HFFc6 (cell line): ENCODE measurements around the gene TMEM120B. TPM values are rescaled to one million over a fixed set of nuclear protein-coding genes. Genes with fewer than 3 reads are reported as not detected.
A peak's percentile ranks its signal among the peaks of the same experiment; 100 is the strongest.

ENCODE experiments used
- DNase-seq: peaks from one replicate; pipeline ENCODE4 v3.0.0-alpha.2; 2018
- H3K27ac Mint-ChIP-seq: 2 replicates; pipeline ENCODE4 v1.8.0; 2020; ENCODE audit warnings: mild to moderate bottlenecking, mixed read lengths
- H3K27me3 Mint-ChIP-seq: 2 replicates; pipeline ENCODE4 v1.8.0; 2021; ENCODE audit warnings: mild to moderate bottlenecking, moderate library complexity, mixed read lengths; ENCODE audit not compliant: insufficient read depth
- H3K36me3 Mint-ChIP-seq: 2 replicates; pipeline ENCODE4 v1.8.0; 2021; ENCODE audit warnings: low read depth, mixed read lengths
- H3K4me1 Mint-ChIP-seq: 2 replicates; pipeline ENCODE4 v1.8.0; 2020; ENCODE audit warnings: low read depth, mixed read lengths
- H3K4me3 Mint-ChIP-seq: 2 replicates; pipeline ENCODE4 v1.8.0; 2020; ENCODE audit warnings: mild to moderate bottlenecking, moderate library complexity, mixed read lengths
- H3K9me3 Mint-ChIP-seq: 2 replicates; pipeline ENCODE4 v1.8.0; 2020; ENCODE audit warnings: mild to moderate bottlenecking, mixed read lengths
- CTCF ChIP-seq: fragments of 200-600 bp; sonication (generic); IDR thresholded peaks from 2 replicates; pipeline ENCODE4 v1.5.0; 2021; ENCODE audit warnings: antibody characterized with exemption, mild to moderate bottlenecking
- total RNA-seq, 6 experiments: library from RNA; stranded (reverse); fragmentation: NEBNext Ultra II Directional; extraction: Animal tissue kit (Norgen Biotek cat#: 25700); gene quantifications; 2 replicates in 1 of 6; 3 replicates in 5 of 6; pipeline ENCODE4 v1.2.3, GENCODE V29; 2021

The TMEM120B gene
- total RNA-seq, 6 experiments from 2014 or later = 9.7 to 13.8 (median 12.6) TPM

- H3K4me1 Mint-ChIP-seq = peaks cover 14% of the 10 kb centered on the region
- peaks cover 10% of the 10 kb centered on the region; the same call in 1 of the 2 replicates for H3K36me3 Mint-ChIP-seq
Observed at GRCh38 chr12:121748571-121749265, 36.2 kb downstream of the TMEM120B start.

GRCh38 chr12:121749267-121749666, 36.7 kb downstream of the TMEM120B start:
- Mint-ChIP-seq H3K4me1 (peaks cover 14% of the 10 kb centered on the region), H3K36me3 (peaks cover 8% of the 10 kb centered on the region; the same call in 1 of the 2 replicates), H3K9me3 (no peaks in the 10 kb centered on the region), H3K4me3 (no peak overlapping the region; the same call in 1 of the 2 replicates), H3K27me3 (peaks cover 3% of the 10 kb centered on the region; the same call in 1 of the 2 replicates), H3K27ac (peak overlapping the region; percentile 92)
- no peak for TF ChIP-seq CTCF
- no peak for DNase-seq

More at GRCh38 chr12:121748571-121749265, 36.2 kb downstream of the TMEM120B start:
- DNase-seq = peak; percentile 84
- Mint-ChIP-seq H3K4me3 (peak overlapping the region; percentile 13; the same call in 1 of the 2 replicates), H3K27me3 (peaks cover 3% of the 10 kb centered on the region; the same call in 1 of the 2 replicates), H3K9me3 (no peaks in the 10 kb centered on the region), H3K27ac (peak overlapping the region; percentile 92)
- no peak for TF ChIP-seq CTCF

DNA sequence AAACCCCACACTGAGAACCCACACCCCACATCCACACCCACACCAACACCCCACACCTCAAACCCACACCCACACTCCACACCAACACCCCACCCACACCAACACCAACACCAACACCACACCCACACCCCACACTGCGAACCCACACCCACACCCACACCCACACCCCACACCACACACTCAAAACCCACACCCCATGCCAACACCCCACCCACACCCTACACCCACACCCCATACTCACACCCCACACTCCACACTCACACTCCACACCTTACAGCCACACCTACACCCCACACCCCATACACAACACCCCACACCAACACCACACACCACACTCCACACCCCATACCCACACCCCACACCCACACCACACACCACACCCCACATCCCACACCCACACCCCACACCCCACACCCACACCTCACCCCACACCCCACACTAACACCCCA, 38.0 kb downstream of the TMEM120B start:
- Mint-ChIP-seq H3K4me1 (peaks cover 14% of the 10 kb centered on the region), H3K4me3 (no peak overlapping the region), H3K36me3 (peaks cover 4% of the 10 kb centered on the region; the same call in 1 of the 2 replicates), H3K9me3 (no peaks in the 10 kb centered on the region), H3K27me3 (peaks cover 4% of the 10 kb centered on the region; the same call in 1 of the 2 replicates), H3K27ac (no peak overlapping the region)
- TF ChIP-seq CTCF = no peak
- no peak for DNase-seq

DNA sequence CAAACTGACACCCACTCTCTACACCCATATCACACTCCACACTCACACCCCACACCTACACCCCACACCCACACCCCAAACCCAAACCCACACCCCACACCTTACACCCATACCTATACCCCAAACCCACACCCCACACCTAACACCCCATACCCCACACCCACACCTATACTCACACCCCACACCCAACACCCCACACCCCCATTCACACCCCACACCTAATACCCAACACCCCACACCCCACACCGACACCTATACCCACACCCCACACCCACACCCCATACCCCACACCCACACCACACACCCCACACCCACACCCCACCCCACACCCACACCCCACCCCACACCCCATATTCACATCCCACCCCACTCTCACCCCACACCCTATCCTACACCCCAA, 38.5 kb downstream of the TMEM120B start:
- no peak for TF ChIP-seq CTCF
- H3K27ac Mint-ChIP-seq = no peak overlapping the region
- no peaks in the 10 kb centered on the region for H3K9me3 Mint-ChIP-seq
- H3K4me3 Mint-ChIP-seq = no peak overlapping the region
- peaks cover 17% of the 10 kb centered on the region for H3K4me1 Mint-ChIP-seq
- peaks cover 4% of the 10 kb centered on the region; the same call in 1 of the 2 replicates for H3K36me3 Mint-ChIP-seq
- DNase-seq = no peak
- H3K27me3 Mint-ChIP-seq = peaks cover 4% of the 10 kb centered on the region; the same call in 1 of the 2 replicates

DNA sequence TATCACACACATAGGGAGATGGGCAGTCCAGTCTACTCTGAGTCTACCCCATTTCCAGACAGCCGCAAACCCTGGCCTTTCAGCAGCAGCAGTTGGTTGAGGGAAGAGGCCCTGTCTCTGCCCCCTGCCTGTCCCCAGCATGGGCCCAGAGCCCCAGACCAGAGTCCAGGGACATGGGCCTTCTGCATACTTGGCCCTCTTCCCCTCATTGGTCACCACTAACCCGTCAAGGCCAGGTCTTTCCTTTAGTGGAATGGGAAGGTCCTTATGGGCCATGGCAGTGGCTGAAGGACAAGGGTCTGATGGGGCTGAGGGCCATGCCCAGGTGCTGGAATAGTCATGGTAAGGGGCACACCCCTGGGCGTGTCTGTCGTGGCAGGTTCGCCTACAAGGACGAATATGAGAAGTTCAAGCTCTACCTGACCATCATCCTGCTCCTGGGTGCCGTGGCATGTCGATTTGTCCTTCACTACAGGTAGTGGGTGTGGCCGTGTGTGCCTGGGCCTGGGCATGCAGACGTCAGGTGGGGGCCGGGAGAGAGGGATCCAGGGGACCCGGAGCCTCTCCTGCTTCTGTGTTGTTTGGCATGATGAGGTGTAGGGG, 39.3 kb downstream of the TMEM120B start:
- Mint-ChIP-seq H3K27me3 (peaks cover 4% of the 10 kb centered on the region; the same call in 1 of the 2 replicates), H3K4me3 (no peak overlapping the region), H3K9me3 (no peaks in the 10 kb centered on the region), H3K27ac (no peak overlapping the region; the same call in 1 of the 2 replicates), H3K36me3 (peaks cover 4% of the 10 kb centered on the region; the same call in 1 of the 2 replicates), H3K4me1 (peaks cover 25% of the 10 kb centered on the region)
- DNase-seq = no peak
- no peak for TF ChIP-seq CTCF
